SK-N-SH (cell line): ENCODE data around the gene PRSS38. TPM values are rescaled to one million over a fixed set of nuclear protein-coding genes. Genes with fewer than 3 reads are reported as not detected.

ENCODE experiments used
- CTCF ChIA-PET: fragments of 300-600, 350-600 bp; formaldehyde crosslinking; extraction: SDS; loops from one replicate; lab custom pipeline; 2021; lab: Yijun Ruan, JAX
- POLR2A ChIA-PET: fragments of 350-600 bp; sonication (Branson Sonifier 250); formaldehyde crosslinking; extraction: SDS; loops from one replicate; lab custom pipeline; 2020; ENCODE audit warnings: antibody characterized with exemption, inconsistent platforms; lab: Yijun Ruan, JAX
- DNase-seq: peaks from one replicate; pipeline ENCODE4 v3.0.0; 2012
- H2AFZ ChIP-seq: fragments of 200-600 bp; sonication (generic); 2 replicates; pipeline ENCODE4 v1.8.1; 2016; ENCODE audit warnings: antibody characterized with exemption, mild to moderate bottlenecking, low read depth
- H3F3A ChIP-seq: fragments of 200-600 bp; sonication (generic); replicated peaks from 2 replicates; pipeline ENCODE3; 2016; ENCODE audit warnings: antibody characterized with exemption, mild to moderate bottlenecking; ENCODE audit not compliant: insufficient read depth
- H3K27ac ChIP-seq, 2 experiments: fragments of 200-500 bp in 1 of 2; fragments of 200-600 bp in 1 of 2; sonication (Bioruptor generic) in 1 of 2; sonication (generic), shearing (Covaris generic) in 1 of 2; 2 replicates each; pipeline versions ENCODE4 v1.5.1 to v1.6.1; 2014 to 2016; ENCODE audit warnings: low read depth in 2 of 2, inconsistent platforms in 1 of 2, low read length in 1 of 2, mild to moderate bottlenecking in 1 of 2, mixed read lengths in 1 of 2
- H3K27me3 ChIP-seq: fragments of 200-600 bp; sonication (generic), shearing (Covaris generic); 2 replicates; pipeline ENCODE4 v1.6.1; 2016; ENCODE audit warnings: mixed run types; ENCODE audit not compliant: insufficient read depth
- H3K36me3 ChIP-seq, 2 experiments: fragments of 200-500 bp in 1 of 2; fragments of 200-600 bp in 1 of 2; sonication (Bioruptor generic) in 1 of 2; sonication (generic) in 1 of 2; replicated peaks in 1 of 2; 2 replicates each; pipeline versions ENCODE3 to v1.5.1; 2014 to 2016; ENCODE audit warnings: low read length in 1 of 2, mild to moderate bottlenecking in 1 of 2; ENCODE audit not compliant: insufficient read depth in 2 of 2, control insufficient read depth in 1 of 2
- H3K4me1 ChIP-seq, 2 experiments: fragments of 200-500 bp in 1 of 2; fragments of 200-600 bp in 1 of 2; sonication (Bioruptor generic) in 1 of 2; sonication (generic), shearing (Covaris generic) in 1 of 2; 2 replicates each; pipeline versions ENCODE4 v1.5.1 to v1.6.1; 2014 to 2016; ENCODE audit warnings: low read depth in 1 of 2, low read length in 1 of 2, mixed run types in 1 of 2; ENCODE audit not compliant: insufficient read depth in 2 of 2, control insufficient read depth in 1 of 2
- H3K4me2 ChIP-seq: fragments of 200-600 bp; sonication (generic), shearing (Covaris generic); 2 replicates; pipeline ENCODE4 v1.6.1; 2017; ENCODE audit warnings: mixed run types
- H3K4me3 ChIP-seq, 2 experiments: fragments of 200-500 bp in 1 of 2; fragments of 200-600 bp in 1 of 2; sonication (Bioruptor generic) in 1 of 2; sonication (generic), shearing (Covaris generic) in 1 of 2; 2 replicates each; pipeline versions ENCODE4 v1.5.1 to v1.8.1; 2014 to 2016; ENCODE audit warnings: low read depth in 2 of 2, inconsistent platforms in 1 of 2, low read length in 1 of 2, mild to moderate bottlenecking in 1 of 2, mixed read lengths in 1 of 2, moderate library complexity in 1 of 2
- H3K79me2 ChIP-seq: fragments of 200-600 bp; sonication (generic); 2 replicates; pipeline ENCODE4 v1.8.1; 2017; ENCODE audit warnings: mild to moderate bottlenecking; ENCODE audit not compliant: insufficient read depth
- H3K9ac ChIP-seq: fragments of 200-600 bp; sonication (generic); 2 replicates; pipeline ENCODE4 v1.6.1; 2017; ENCODE audit warnings: mixed run types
- H3K9me2 ChIP-seq: fragments of 200-600 bp; sonication (generic); 2 replicates; pipeline ENCODE4 v1.6.1; 2017; ENCODE audit warnings: mixed run types
- H3K9me3 ChIP-seq: fragments of 200-600 bp; sonication (generic); 2 replicates; pipeline ENCODE4 v1.6.1; 2017; ENCODE audit warnings: mixed run types, mild to moderate bottlenecking, moderate library complexity
- H4K20me1 ChIP-seq: fragments of 200-600 bp; sonication (generic); 2 replicates; pipeline ENCODE4 v1.6.1; 2017; ENCODE audit warnings: mild to moderate bottlenecking, mixed run types; ENCODE audit not compliant: insufficient read depth
- ELF1 ChIP-seq: IDR thresholded peaks from 2 replicates; pipeline ENCODE4 v1.4.0; 2012
- EZH2phosphoT487 ChIP-seq: fragments of 200-600 bp; sonication (generic); IDR thresholded peaks from 2 replicates; pipeline ENCODE4 v1.6.1; 2017; ENCODE audit warnings: low read depth, mixed run types, mild to moderate bottlenecking, antibody characterized with exemption, moderate library complexity, borderline replicate concordance
- FOSL2 ChIP-seq: IDR thresholded peaks from 2 replicates; pipeline ENCODE4 v1.4.0; 2012; ENCODE audit warnings: low read depth, mild to moderate bottlenecking, moderate library complexity, borderline replicate concordance
- FOXJ3 ChIP-seq: sonication (generic); formaldehyde crosslinking; IDR thresholded peaks from 2 replicates; pipeline ENCODE4 v1.5.1; 2020; ENCODE audit warnings: mild to moderate bottlenecking, missing genetic modification reagents
- FOXM1 ChIP-seq: IDR thresholded peaks from 2 replicates; pipeline ENCODE4 v1.4.0; 2012; ENCODE audit warnings: low read depth, mild to moderate bottlenecking
- GATA2 ChIP-seq: sonication (generic); formaldehyde crosslinking; IDR thresholded peaks from 2 replicates; pipeline ENCODE4 v1.5.0; 2020; ENCODE audit warnings: mild to moderate bottlenecking, missing genetic modification reagents
- JUND ChIP-seq: IDR thresholded peaks from 2 replicates; pipeline ENCODE4 v1.4.0; 2012
- MAX ChIP-seq: IDR thresholded peaks from 2 replicates; pipeline ENCODE4 v1.4.0; 2012; ENCODE audit warnings: low read depth
- NFIC ChIP-seq: IDR thresholded peaks from 2 replicates; pipeline ENCODE4 v1.4.0; 2012; ENCODE audit warnings: borderline replicate concordance
- NRF1 ChIP-seq: IDR thresholded peaks from 2 replicates; pipeline ENCODE4 v1.6.1; 2012; ENCODE audit warnings: low read depth, mild to moderate bottlenecking, low read length
- PBX3 ChIP-seq: IDR thresholded peaks from 2 replicates; pipeline ENCODE4; 2012
- POLR2AphosphoS5 ChIP-seq: IDR thresholded peaks from 2 replicates; pipeline ENCODE4 v1.6.1; 2012; ENCODE audit warnings: low read depth, low read length
- REST ChIP-seq: IDR thresholded peaks from 2 replicates; pipeline ENCODE4 v1.6.1; 2012; ENCODE audit warnings: mild to moderate bottlenecking, low read depth, low read length, moderate library complexity
- RXRA ChIP-seq: IDR thresholded peaks from 2 replicates; pipeline ENCODE4 v1.4.0; 2012; ENCODE audit warnings: low read depth, mild to moderate bottlenecking, borderline replicate concordance
- TAF1 ChIP-seq: IDR thresholded peaks from 2 replicates; pipeline ENCODE4 v1.6.1; 2012; ENCODE audit warnings: low read depth, mild to moderate bottlenecking, low read length, moderate library complexity, borderline replicate concordance
- TCF12 ChIP-seq: IDR thresholded peaks from 2 replicates; pipeline ENCODE4 v1.4.0; 2012
- USF1 ChIP-seq: IDR thresholded peaks from 2 replicates; pipeline ENCODE4 v1.4.0; 2012; ENCODE audit warnings: low read depth, borderline replicate concordance
- USF2 ChIP-seq: fragments of 150-350 bp; IDR thresholded peaks from 2 replicates; pipeline ENCODE4 v1.6.1; 2017; ENCODE audit warnings: antibody characterized with exemption, low read length, low read depth, borderline replicate concordance
- YY1 ChIP-seq: IDR thresholded peaks from 2 replicates; pipeline ENCODE4 v1.4.0; 2012; ENCODE audit warnings: low read depth, mild to moderate bottlenecking
- WGBS: methylation state at CpG from one replicate; pipeline ENCODE4 v1.1.6; 2017; ENCODE audit warnings: low lambda C conversion rate; 5-methylcytosine and 5-hydroxymethylcytosine counted together
- polyA plus RNA-seq, 3 experiments: library from polyadenylated mRNA; depleted of rRNA; stranded (reverse); fragments of >200 nt; gene quantifications; 2 replicates each; pipeline ENCODE4 v1.2.3, GENCODE V29; 2012

The PRSS38 gene
- polyA plus RNA-seq, 1 of the 3 experiments (the other 2 are of a cell fraction) = not detected

GRCh38 chr1:227848430-227848932 is 33.0 kb downstream of the PRSS38 start:
- no peaks in the 10 kb centered on the region for H3K9me3 ChIP-seq
- no peak overlapping the region for H3K27ac ChIP-seq
- ChIA-PET CTCF (interaction anchor here (1.1 kb wide), 1 partner anchor 56 kb away, joined by 4 read pairs; no protein-coding TSS in a partner anchor), POLR2A (no interaction called here)
- no peak overlapping the region for H3K4me2 ChIP-seq
- no peaks in the 10 kb centered on the region for H3K27me3 ChIP-seq
- H3K79me2 ChIP-seq = no peaks in the 10 kb centered on the region
- H3K4me1 ChIP-seq = no peaks in the 10 kb centered on the region
- no peaks in the 10 kb centered on the region for H3K36me3 ChIP-seq
- H3K9me2 ChIP-seq = no peaks in the 10 kb centered on the region
- no peaks in the 10 kb centered on the region for H4K20me1 ChIP-seq
- H3F3A ChIP-seq = no peaks in the 10 kb centered on the region
- DNase-seq = no peak
- no peak overlapping the region for H2AFZ ChIP-seq
- no peak overlapping the region for H3K9ac ChIP-seq
- 38% methylated on average over 3 of the region's 3 CpGs for WGBS
- TF ChIP-seq USF1 (no peak), REST (no peak), MAX (no peak), TAF1 (no peak), ELF1 (no peak), EZH2phosphoT487 (no peak), NRF1 (no peak), POLR2AphosphoS5 (no peak), JUND (no peak), YY1 (no peak), FOXJ3 (CRISPR knock-in tag) (no peak), PBX3 (no peak), USF2 (no peak), FOXM1 (no peak), RXRA (no peak), TCF12 (no peak), NFIC (no peak), FOSL2 (no peak), GATA2 (CRISPR knock-in tag) (no peak)
- no peak overlapping the region for H3K4me3 ChIP-seq
